B cell (primary cell): Measurements from ENCODE around the gene STAB1. TPM values are rescaled to one million over a fixed set of nuclear protein-coding genes. Genes with fewer than 3 reads are reported as not detected.

Source experiments
- ATAC-seq: fragments of 200-7000 bp; cut with Tn5 transposase; one replicate; pipeline ENCODE4 v1.10.0; 2021; ENCODE audit warnings: low read depth, mild to moderate bottlenecking, moderate number of reproducible peaks, moderate library complexity
- CTCF ChIA-PET: fragments of 350-600 bp; sonication (Branson Sonifier 250); formaldehyde crosslinking; loops from one replicate; lab custom pipeline; 2021; ENCODE audit warnings: antibody characterized with exemption, inconsistent platforms; lab: Charles Lee
- POLR2A ChIA-PET: fragments of 350-600 bp; sonication (Branson Sonifier 250); formaldehyde crosslinking; loops from one replicate; lab custom pipeline; 2021; ENCODE audit warnings: antibody characterized with exemption; lab: Charles Lee
- DNase-seq: peaks from one replicate; pipeline ENCODE4 v3.0.0; 2013
- H2AFZ ChIP-seq: 2 replicates; pipeline ENCODE4 v1.6.1; 2012; ENCODE audit warnings: mild to moderate bottlenecking, low read depth, low read length; ENCODE audit not compliant: insufficient read depth, poor library complexity, severe bottlenecking
- H3K27ac ChIP-seq, 2 donors: 1 replicate in 1 of 2; 2 replicates in 1 of 2; pipeline ENCODE4 v1.5.1; 2012 to 2013; ENCODE audit warnings: low read length in 2 of 2, mild to moderate bottlenecking in 2 of 2, moderate library complexity in 1 of 2
- H3K27me3 ChIP-seq, 4 experiments: fragments of 200-600 bp in 1 of 4; sonication (generic) in 1 of 4; replicated peaks in 1 of 4; 1 replicate in 2 of 4; 2 replicates in 2 of 4; pipeline versions ENCODE4 v1.6.1 to v1.7.0; 2013 to 2016; ENCODE audit warnings: low read length in 3 of 4, mild to moderate bottlenecking in 2 of 4, mixed read lengths in 1 of 4, moderate library complexity in 1 of 4; ENCODE audit not compliant: insufficient read depth in 4 of 4, control insufficient read depth in 3 of 4; ENCODE audit errors: control extremely low read depth in 1 of 4
- H3K36me3 ChIP-seq, 2 experiments: replicated peaks in 1 of 2; 1 replicate in 1 of 2; 2 replicates in 1 of 2; pipeline versions ENCODE4 v1.6.1 to v1.7.1; 2013; ENCODE audit warnings: low read length in 1 of 2; ENCODE audit not compliant: insufficient read depth in 2 of 2, control insufficient read depth in 1 of 2; ENCODE audit errors: control extremely low read depth in 1 of 2, extremely low read depth in 1 of 2
- H3K4me1 ChIP-seq, 2 donors: fragments of 200-600 bp in 1 of 2; sonication (generic) in 1 of 2; 1 replicate in 1 of 2; 2 replicates in 1 of 2; pipeline versions ENCODE4 v1.5.1 to v1.6.1; 2013 to 2017; ENCODE audit warnings: low read length in 2 of 2; ENCODE audit not compliant: control insufficient read depth in 2 of 2, insufficient read depth in 2 of 2
- H3K4me2 ChIP-seq: replicated peaks from 2 replicates; pipeline ENCODE3; 2012; ENCODE audit warnings: mild to moderate bottlenecking, low read depth, low read length; ENCODE audit not compliant: poor library complexity, severe bottlenecking
- H3K4me3 ChIP-seq, 5 experiments: fragments of 200-600 bp in 1 of 5; sonication (generic) in 1 of 5; 1 replicate in 3 of 5; 2 replicates in 2 of 5; pipeline versions ENCODE4 v1.5.1 to v1.7.0; 2011 to 2016; ENCODE audit warnings: low read length in 4 of 5, mild to moderate bottlenecking in 4 of 5, low read depth in 2 of 5, control low read depth in 1 of 5, moderate library complexity in 1 of 5; ENCODE audit not compliant: insufficient read depth in 1 of 5; ENCODE audit errors: control extremely low read depth in 1 of 5, extremely low read depth in 1 of 5
- H3K79me2 ChIP-seq: fragments of 200-600 bp; sonication (generic); one replicate; pipeline ENCODE4 v1.6.0; 2016; ENCODE audit warnings: low read length; ENCODE audit not compliant: control insufficient read depth, insufficient read depth
- H3K9ac ChIP-seq: fragments of 200-600 bp; sonication (generic); 2 replicates; pipeline ENCODE4 v1.6.1; 2017; ENCODE audit warnings: mild to moderate bottlenecking, low read length, moderate library complexity
- H3K9me3 ChIP-seq, 3 donors: one replicate each; pipeline versions ENCODE4 v1.6.1 to v1.7.1; 2013; ENCODE audit warnings: low read length in 2 of 3; ENCODE audit not compliant: control insufficient read depth in 2 of 3, insufficient read depth in 1 of 3; ENCODE audit errors: control extremely low read depth in 1 of 3
- H4K20me1 ChIP-seq: 2 replicates; pipeline ENCODE4 v1.6.0; 2012; ENCODE audit warnings: mild to moderate bottlenecking, low read length; ENCODE audit not compliant: insufficient read depth, control insufficient read depth, poor library complexity, severe bottlenecking
- H3K27ac Mint-ChIP-seq: one replicate; pipeline ENCODE4 v1.8.0; 2021; ENCODE audit warnings: mixed read lengths
- H3K27me3 Mint-ChIP-seq: one replicate; pipeline ENCODE4 v1.8.0; 2021; ENCODE audit warnings: mixed read lengths
- H3K4me1 Mint-ChIP-seq: one replicate; pipeline ENCODE4 v1.8.0; 2021; ENCODE audit warnings: mixed read lengths
- H3K4me3 Mint-ChIP-seq: one replicate; pipeline ENCODE4 v1.8.0; 2021; ENCODE audit warnings: mixed read lengths
- H3K9me3 Mint-ChIP-seq: one replicate; pipeline ENCODE4 v1.8.0; 2022; ENCODE audit warnings: mixed read lengths; ENCODE audit not compliant: insufficient read depth
- CTCF ChIP-seq: fragments of 200-600 bp; IDR thresholded peaks from one replicate; pipeline ENCODE4 v1.8.0; 2022; ENCODE audit warnings: antibody characterized with exemption, mild to moderate bottlenecking
- EZH2 ChIP-seq: IDR thresholded peaks from 2 replicates; pipeline ENCODE4 v1.6.1; 2012; ENCODE audit warnings: borderline replicate concordance, low read depth, mild to moderate bottlenecking, moderate library complexity, low read length; ENCODE audit not compliant: insufficient read depth, poor library complexity, severe bottlenecking
- WGBS: methylation state at CpG from one replicate; pipeline ENCODE4 v1.1.5; 2013; ENCODE audit warnings: missing lambda C conversion rate; ENCODE audit not compliant: insufficient coverage; 5-methylcytosine and 5-hydroxymethylcytosine counted together
- intact Hi-C: fragments of 100-400 bp; cut with micrococcal nuclease; formaldehyde crosslinking; loops from one replicate; pipeline ENCODE4 v1.10.0; 2022
- polyA plus RNA-seq: library from polyadenylated mRNA; depleted of rRNA; stranded (reverse); fragments of >200 nt; gene quantifications from 2 replicates; pipeline ENCODE4 v1.2.3, GENCODE V29; 2012
- total RNA-seq, 2 donors: library from RNA; stranded (reverse); fragments of 120-200 nt in 1 of 2; gene quantifications; 1 replicate in 1 of 2; 2 replicates in 1 of 2; pipeline versions ENCODE4 v1.2.3 to v1.2.4, GENCODE V29; 2013 to 2022

Gene STAB1
- total and polyA plus RNA-seq, 2 donors (not counting 1 experiment from before 2014, with no cell fraction given) = 3.8 to 4.5 TPM

- no peak overlapping the region for H3K4me2 ChIP-seq
- H3K4me3 ChIP-seq = no peak overlapping the region
- no peak overlapping the region for H2AFZ ChIP-seq
- peaks cover 0 to 61% of the 10 kb centered on the region in 2 experiments for H3K36me3 ChIP-seq
- TF ChIP-seq CTCF = no peak
- TF ChIP-seq EZH2 = no peak
- intact Hi-C loops = no loop called here
- H4K20me1 ChIP-seq = no peaks in the 10 kb centered on the region
- Mint-ChIP-seq H3K4me3 (no peak overlapping the region), H3K27me3 (no peaks in the 10 kb centered on the region), H3K27ac (no peak overlapping the region), H3K9me3 (no peaks in the 10 kb centered on the region), H3K4me1 (no peaks in the 10 kb centered on the region)
- no peak overlapping the region for H3K27ac ChIP-seq
- no peaks in the 10 kb centered on the region for H3K9me3 ChIP-seq
- ATAC-seq (no peak), DNase-seq (no peak)
- CTCF ChIA-PET = no interaction called here
- no peaks in the 10 kb centered on the region for H3K4me1 ChIP-seq
- no peaks in the 10 kb centered on the region for H3K27me3 ChIP-seq
- no peaks in the 10 kb centered on the region for H3K79me2 ChIP-seq
- 98% methylated on average over 57 of the region's 59 CpGs for WGBS
- POLR2A ChIA-PET = no interaction called here
- no peak overlapping the region for H3K9ac ChIP-seq
Observed at GRCh38 chr3:52487788-52488691, 7.1 kb upstream of the STAB1 start.

- Histone ChIP-seq H3K27ac (no peak overlapping the region), H4K20me1 (no peaks in the 10 kb centered on the region), H3K27me3 (no peaks in the 10 kb centered on the region), H3K4me3 (no peak overlapping the region), H3K9ac (no peak overlapping the region), H3K79me2 (no peaks in the 10 kb centered on the region), H3K9me3 (no peaks in the 10 kb centered on the region), H3K4me2 (no peak overlapping the region), H3K36me3 (peaks cover 0 to 56% of the 10 kb centered on the region in 2 experiments), H3K4me1 (no peaks in the 10 kb centered on the region), H2AFZ (no peak overlapping the region)
- Mint-ChIP-seq H3K27ac (no peak overlapping the region), H3K9me3 (no peaks in the 10 kb centered on the region), H3K4me1 (no peaks in the 10 kb centered on the region), H3K4me3 (no peak overlapping the region), H3K27me3 (no peaks in the 10 kb centered on the region)
- POLR2A ChIA-PET = no interaction called here
- TF ChIP-seq CTCF (no peak), EZH2 (no peak)
- no peak for ATAC-seq
- WGBS = 100% methylated on average over 3 of the region's 3 CpGs
- CTCF ChIA-PET = no interaction called here
- no peak for DNase-seq
- intact Hi-C loops = no loop called here
Observed at GRCh38 chr3:52488746-52489145, 6.4 kb upstream of the STAB1 start.
